Activated naive CD4-positive, alpha-beta T cell treated with anti-CD3 and anti-CD28 coated beads, Interleukin-2, amount 50 U/mL, for 24 hours (primary cell): Measurements from ENCODE around the gene CPAMD8.
"Not testable (repeated sequence)": the region's sequence is repeated elsewhere in the genome, so short reads cannot be mapped to it uniquely, and the experiment has no call there.

Experiments
- H3K27ac Mint-ChIP-seq: one replicate; pipeline ENCODE4 v1.8.0; 2021; ENCODE audit warnings: mild to moderate bottlenecking, mixed read lengths
- H3K27me3 Mint-ChIP-seq: one replicate; pipeline ENCODE4 v1.8.0; 2021; ENCODE audit warnings: mixed read lengths
- H3K36me3 Mint-ChIP-seq: one replicate; pipeline ENCODE4 v1.8.0; 2021; ENCODE audit warnings: mixed read lengths
- H3K4me1 Mint-ChIP-seq: one replicate; pipeline ENCODE4 v1.8.0; 2021; ENCODE audit warnings: mixed read lengths
- H3K4me3 Mint-ChIP-seq: one replicate; pipeline ENCODE4 v1.8.0; 2021; ENCODE audit warnings: mild to moderate bottlenecking, mixed read lengths
- H3K9me3 Mint-ChIP-seq: one replicate; pipeline ENCODE4 v1.8.0; 2021; ENCODE audit warnings: mixed read lengths

Gene CPAMD8

GRCh38 chr19:16876904-16877361 is 149.7 kb downstream of the CPAMD8 start:
- Mint-ChIP-seq H3K27me3 (no peaks in the 10 kb centered on the region), H3K36me3 (peaks cover 24% of the 10 kb centered on the region), H3K27ac (no peak overlapping the region), H3K4me3 (no peak overlapping the region), H3K9me3 (no peaks in the 10 kb centered on the region), H3K4me1 (peaks cover 15% of the 10 kb centered on the region)

- Mint-ChIP-seq H3K4me1 (peaks cover 15% of the 10 kb centered on the region), H3K4me3 (no peak overlapping the region), H3K9me3 (no peaks in the 10 kb centered on the region), H3K36me3 (peaks cover 22% of the 10 kb centered on the region), H3K27ac (no peak overlapping the region), H3K27me3 (no peaks in the 10 kb centered on the region)
Observed at GRCh38 chr19:16875584-16876555, 150.7 kb downstream of the CPAMD8 start.

- Mint-ChIP-seq H3K36me3 (peaks cover 16% of the 10 kb centered on the region), H3K4me1 (peaks cover 15% of the 10 kb centered on the region)
Observed at GRCh38 chr19:16874978-16875299, 151.7 kb downstream of the CPAMD8 start.

GRCh38 chr19:16874250-16874977 is 152.2 kb downstream of the CPAMD8 start:
- Mint-ChIP-seq H3K9me3 (no peaks in the 10 kb centered on the region), H3K36me3 (peaks cover 16% of the 10 kb centered on the region), H3K4me1 (peaks cover 15% of the 10 kb centered on the region), H3K27me3 (no peaks in the 10 kb centered on the region), H3K4me3 (peak overlapping the region; percentile 32), H3K27ac (peak overlapping the region; percentile 93)

More at GRCh38 chr19:16874978-16875299, 151.7 kb downstream of the CPAMD8 start:
- not testable (repeated sequence) for H3K9me3 Mint-ChIP-seq, H3K27me3 Mint-ChIP-seq
- peak overlapping the region; percentile 32 for H3K4me3 Mint-ChIP-seq
- peak overlapping the region; percentile 93 for H3K27ac Mint-ChIP-seq

GRCh38 chr19:16873594-16873993 is 153.0 kb downstream of the CPAMD8 start:
- Mint-ChIP-seq H3K9me3 (no peaks in the 10 kb centered on the region), H3K27me3 (no peaks in the 10 kb centered on the region), H3K36me3 (peaks cover 7% of the 10 kb centered on the region), H3K27ac (peak overlapping the region; percentile 30), H3K4me3 (no peak overlapping the region), H3K4me1 (peaks cover 15% of the 10 kb centered on the region)

- Mint-ChIP-seq H3K27me3 (no peaks in the 10 kb centered on the region), H3K4me3 (no peak overlapping the region), H3K36me3 (peaks cover 7% of the 10 kb centered on the region), H3K27ac (no peak overlapping the region), H3K9me3 (no peaks in the 10 kb centered on the region), H3K4me1 (peaks cover 15% of the 10 kb centered on the region)
Observed at GRCh38 chr19:16872728-16873127, 153.9 kb downstream of the CPAMD8 start.

GRCh38 chr19:16871871-16872270 is 154.7 kb downstream of the CPAMD8 start:
- no peak overlapping the region for H3K4me3 Mint-ChIP-seq
- no peaks in the 10 kb centered on the region for H3K27me3 Mint-ChIP-seq
- H3K9me3 Mint-ChIP-seq = no peaks in the 10 kb centered on the region
- H3K36me3 Mint-ChIP-seq = peaks cover 5% of the 10 kb centered on the region
- no peak overlapping the region for H3K27ac Mint-ChIP-seq
- peaks cover 15% of the 10 kb centered on the region for H3K4me1 Mint-ChIP-seq

- H3K9me3 Mint-ChIP-seq = no peaks in the 10 kb centered on the region
- no peak overlapping the region for H3K4me3 Mint-ChIP-seq
- peaks cover 10% of the 10 kb centered on the region for H3K4me1 Mint-ChIP-seq
- H3K36me3 Mint-ChIP-seq = peaks cover 6% of the 10 kb centered on the region
- H3K27ac Mint-ChIP-seq = no peak overlapping the region
- no peaks in the 10 kb centered on the region for H3K27me3 Mint-ChIP-seq
Observed at GRCh38 chr19:16869331-16869972, 157.2 kb downstream of the CPAMD8 start.

GRCh38 chr19:16868423-16869130 is 158.0 kb downstream of the CPAMD8 start:
- Mint-ChIP-seq H3K4me3 (no peak overlapping the region), H3K36me3 (peaks cover 1% of the 10 kb centered on the region), H3K9me3 (no peaks in the 10 kb centered on the region), H3K4me1 (peaks cover 1% of the 10 kb centered on the region), H3K27me3 (no peaks in the 10 kb centered on the region), H3K27ac (no peak overlapping the region)

GRCh38 chr19:16867211-16867610 is 159.4 kb downstream of the CPAMD8 start:
- H3K27me3 Mint-ChIP-seq = no peaks in the 10 kb centered on the region
- no peak overlapping the region for H3K27ac Mint-ChIP-seq
- no peaks in the 10 kb centered on the region for H3K9me3 Mint-ChIP-seq
- H3K36me3 Mint-ChIP-seq = peaks cover 1% of the 10 kb centered on the region
- H3K4me3 Mint-ChIP-seq = no peak overlapping the region
- no peaks in the 10 kb centered on the region for H3K4me1 Mint-ChIP-seq

GRCh38 chr19:16862826-16863415 is 163.7 kb downstream of the CPAMD8 start:
- H3K4me3 Mint-ChIP-seq = no peak overlapping the region
- no peak overlapping the region for H3K27ac Mint-ChIP-seq
- H3K27me3 Mint-ChIP-seq = no peaks in the 10 kb centered on the region

GRCh38 chr19:16861834-16862233 is 164.8 kb downstream of the CPAMD8 start:
- no peaks in the 10 kb centered on the region for H3K27me3 Mint-ChIP-seq
- no peak overlapping the region for H3K4me3 Mint-ChIP-seq
- H3K9me3 Mint-ChIP-seq = no peaks in the 10 kb centered on the region
- H3K4me1 Mint-ChIP-seq = no peaks in the 10 kb centered on the region
- peaks cover 3% of the 10 kb centered on the region for H3K36me3 Mint-ChIP-seq
- no peak overlapping the region for H3K27ac Mint-ChIP-seq

More at GRCh38 chr19:16862826-16863415, 163.7 kb downstream of the CPAMD8 start:
- H3K4me1 Mint-ChIP-seq = no peaks in the 10 kb centered on the region
- peaks cover 3% of the 10 kb centered on the region for H3K36me3 Mint-ChIP-seq
- H3K9me3 Mint-ChIP-seq = no peaks in the 10 kb centered on the region

- no peaks in the 10 kb centered on the region for H3K27me3 Mint-ChIP-seq
Observed at GRCh38 chr19:16861011-16861410, 165.6 kb downstream of the CPAMD8 start.

GRCh38 chr19:16860118-16860517 is 166.5 kb downstream of the CPAMD8 start:
- Mint-ChIP-seq H3K36me3 (peaks cover 2% of the 10 kb centered on the region), H3K27ac (no peak overlapping the region), H3K9me3 (no peaks in the 10 kb centered on the region), H3K27me3 (no peaks in the 10 kb centered on the region), H3K4me3 (no peak overlapping the region), H3K4me1 (no peaks in the 10 kb centered on the region)

More at GRCh38 chr19:16861011-16861410, 165.6 kb downstream of the CPAMD8 start:
- H3K4me3 Mint-ChIP-seq = no peak overlapping the region
- peaks cover 2% of the 10 kb centered on the region for H3K36me3 Mint-ChIP-seq
- H3K27ac Mint-ChIP-seq = no peak overlapping the region
- H3K4me1 Mint-ChIP-seq = no peaks in the 10 kb centered on the region
- H3K9me3 Mint-ChIP-seq = no peaks in the 10 kb centered on the region

- H3K36me3 Mint-ChIP-seq = peaks cover 3% of the 10 kb centered on the region
- H3K27me3 Mint-ChIP-seq = no peaks in the 10 kb centered on the region
- H3K27ac Mint-ChIP-seq = no peak overlapping the region
- H3K4me1 Mint-ChIP-seq = no peaks in the 10 kb centered on the region
- no peak overlapping the region for H3K4me3 Mint-ChIP-seq
- H3K9me3 Mint-ChIP-seq = no peaks in the 10 kb centered on the region
Observed at GRCh38 chr19:16859626-16860025, 167.0 kb downstream of the CPAMD8 start.
